B cell (primary cell): ENCODE measurements around the gene ERCC8.

Experiments used
- CTCF ChIP-seq: fragments of 200-600 bp; IDR thresholded peaks from one replicate; pipeline ENCODE4 v1.8.0; 2022; ENCODE audit warnings: antibody characterized with exemption, mild to moderate bottlenecking
- EZH2 ChIP-seq: IDR thresholded peaks from 2 replicates; pipeline ENCODE4 v1.6.1; 2012; ENCODE audit warnings: borderline replicate concordance, low read depth, mild to moderate bottlenecking, moderate library complexity, low read length; ENCODE audit not compliant: insufficient read depth, poor library complexity, severe bottlenecking

GRCh38 chr5:60929024-60929423 lies 15.8 kb downstream of the ERCC8 start:
- TF ChIP-seq CTCF (no peak), EZH2 (no peak)
